ENCODE measurements around the gene ZRANB3. TPM values are rescaled to one million over a fixed set of nuclear protein-coding genes. Genes with fewer than 3 reads are reported as not detected.

ZRANB3 gene
- total and polyA plus RNA-seq, 10 of the 15 experiments (the other 5 are each of a cell fraction or from before 2014, with no cell fraction given): 5.6 to 11.4 (median 9.9) TPM

DNA sequence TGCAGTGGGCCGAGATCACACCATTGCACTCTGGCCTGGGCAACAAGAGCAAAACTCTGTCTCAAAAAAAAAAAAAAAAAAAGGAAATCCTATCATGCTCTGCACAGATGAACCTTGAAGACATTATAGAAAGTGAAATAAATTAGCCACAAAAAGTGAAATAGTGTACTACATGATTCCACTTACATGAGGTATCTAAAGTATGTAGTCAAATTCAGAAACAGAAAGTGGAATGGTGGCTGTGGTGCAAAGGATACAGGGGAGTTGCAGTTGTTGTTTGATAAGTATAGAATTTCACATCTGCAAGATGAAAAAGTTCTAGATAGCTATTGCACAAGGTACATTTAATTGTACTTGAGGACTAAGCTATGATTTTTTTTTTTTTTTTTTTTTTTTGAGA lies 5.2 kb downstream of the ZRANB3 start (continued):
- TF ChIP-seq, protein P1, sequence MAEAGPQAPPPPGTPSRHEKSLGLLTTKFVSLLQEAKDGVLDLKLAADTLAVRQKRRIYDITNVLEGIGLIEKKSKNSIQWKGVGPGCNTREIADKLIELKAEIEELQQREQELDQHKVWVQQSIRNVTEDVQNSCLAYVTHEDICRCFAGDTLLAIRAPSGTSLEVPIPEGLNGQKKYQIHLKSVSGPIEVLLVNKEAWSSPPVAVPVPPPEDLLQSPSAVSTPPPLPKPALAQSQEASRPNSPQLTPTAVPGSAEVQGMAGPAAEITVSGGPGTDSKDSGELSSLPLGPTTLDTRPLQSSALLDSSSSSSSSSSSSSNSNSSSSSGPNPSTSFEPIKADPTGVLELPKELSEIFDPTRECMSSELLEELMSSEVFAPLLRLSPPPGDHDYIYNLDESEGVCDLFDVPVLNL (IDR thresholded peaks at IDR 0.05; ENCODE audit: low read depth, low read length): no peak
- TF ChIP-seq FOXK2 (IDR thresholded peaks at IDR 0.05): no peak
- TF ChIP-seq ZBED1 (IDR thresholded peaks at IDR 0.05; ENCODE audit: borderline replicate concordance): no peak
- TF ChIP-seq FOS (IDR thresholded peaks at IDR 0.05; ENCODE audit: borderline replicate concordance, extremely low read depth, insufficient read length): no peak
- TF ChIP-seq SRF (IDR thresholded peaks at IDR 0.05; ENCODE audit: low read depth in 2 of 2, low read length in 2 of 2): no peak
- TF ChIP-seq MYC (IDR thresholded peaks at IDR 0.05; ENCODE audit: insufficient read depth, insufficient read length, insufficient replicate concordance, low read length, severe bottlenecking): no peak

DNA sequence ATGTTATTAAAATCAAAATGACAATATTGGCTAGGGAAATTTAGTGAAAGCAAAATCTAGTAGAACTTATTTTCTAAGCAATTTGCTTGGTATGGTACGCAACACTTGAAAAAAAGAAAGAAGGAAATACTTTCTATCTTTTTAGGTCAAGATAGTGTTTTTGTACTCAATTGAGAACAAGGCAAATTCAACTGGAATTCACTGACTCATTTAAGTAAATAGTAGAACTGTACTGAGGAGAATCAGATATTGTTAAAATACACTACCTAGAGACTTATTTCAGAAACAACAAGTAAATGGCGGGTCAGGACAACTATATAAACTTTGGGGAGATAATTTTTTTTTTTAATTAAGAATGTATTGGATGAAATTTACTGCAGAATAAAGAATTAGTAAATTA lies 18.9 kb downstream of the ZRANB3 start:
- no peak for ATAC-seq

More for the DNA sequence above, 18.9 kb downstream of the ZRANB3 start:
- no peak overlapping the region for H2AFZ ChIP-seq (ENCODE audit: control insufficient read depth, low read depth, low read length)
- H4K20me1 ChIP-seq (ENCODE audit: control insufficient read depth, insufficient read depth): no peaks in the 10 kb centered on the region
- H3K4me3 ChIP-seq: no peak overlapping the region
- no TSS peak for BruUV-seq (replicated peaks)
- WGBS (ENCODE audit: insufficient coverage, insufficient replicate concordance, low lambda C conversion rate, missing lambda C conversion rate): 100% methylated on average over 2 of the region's 2 CpGs
- no peak overlapping the region for H3K27ac ChIP-seq (ENCODE audit: control insufficient read depth, insufficient read depth)
- CTCF ChIA-PET: no interaction called here
- SMC1A ChIA-PET (ENCODE audit: uncharacterized antibody, unreplicated experiment): interaction anchor here (0.7 to 1.0 kb wide), 2 partner anchors 7 to 37 kb away, joined by 3 read pairs; no protein-coding TSS in a partner anchor
- H3K9ac ChIP-seq (ENCODE audit: control insufficient read depth, insufficient read depth, low read length): no peak overlapping the region
- no peaks in the 10 kb centered on the region for H3K4me1 ChIP-seq (ENCODE audit: control insufficient read depth, insufficient read depth, low read length)
- RAD21 ChIA-PET (ENCODE audit: unreplicated experiment): no interaction called here
- TF ChIP-seq POLR2AphosphoS2 (IDR thresholded peaks at IDR 0.05; ENCODE audit: low read depth, low read length) (no peak), EGR1 (IDR thresholded peaks at IDR 0.05; ENCODE audit: borderline replicate concordance in 1 of 2, low read depth in 2 of 2, low read length in 2 of 2) (no peak), ATF7 (IDR thresholded peaks at IDR 0.05; ENCODE audit: low read depth) (no peak), ZNF207 (IDR thresholded peaks at IDR 0.05; ENCODE audit: borderline replicate concordance) (no peak)
- no peaks in the 10 kb centered on the region for H3K9me3 ChIP-seq (replicated peaks; ENCODE audit: control insufficient read depth, insufficient read depth, low read length)
- FAIRE-seq (no peak), DNase-seq (ENCODE audit: low read depth, low spot score) (no peak)
- H3K79me2 ChIP-seq (ENCODE audit: control insufficient read depth, insufficient read depth, low read length): no peaks in the 10 kb centered on the region
- in situ Hi-C loops (cut with MboI): no loop called here
- H3K36me3 ChIP-seq (ENCODE audit: control insufficient read depth in 2 of 2, insufficient read depth in 2 of 2, low read length in 1 of 2): no peaks in the 10 kb centered on the region
- intact Hi-C loops (cut with micrococcal nuclease; ENCODE audit: unreplicated experiment): no loop called here
- no peaks in the 10 kb centered on the region for H3K27me3 ChIP-seq (replicated peaks in 1 of 2; ENCODE audit: control insufficient read depth in 2 of 2, insufficient read depth in 2 of 2, low read length in 1 of 2)
- POLR2A ChIA-PET: no interaction called here
- no peak overlapping the region for H3K4me2 ChIP-seq (ENCODE audit: control insufficient read depth, insufficient read depth)

Measured in GM12878 (cell line).